Renal pelvis (tissue), 4 donors: ENCODE data around the gene PUS10. TPM values are rescaled to one million over a fixed set of nuclear protein-coding genes. Genes with fewer than 3 reads are reported as not detected.
"Not testable (repeated sequence)": the region's sequence is repeated elsewhere in the genome, so short reads cannot be mapped to it uniquely, and the experiment has no call there.

ENCODE experiments used
- DNase-seq: peaks from one replicate; pipeline ENCODE4 v3.0.0-alpha.2; 2013
- polyA plus RNA-seq, 3 donors: library from polyadenylated mRNA; unstranded; fragments of 120-200 nt; gene quantifications; one replicate each; pipeline ENCODE4 v1.2.1, GENCODE V29; 2013; ENCODE audit not compliant: insufficient read length in 3 of 3

PUS10 gene
- polyA plus RNA-seq, 3 donors, result 7.8 to 11.8 (median 11.4) TPM

- no peak for DNase-seq
Observed at GRCh38 chr2:60936757-60937156, 81.3 kb downstream of the PUS10 start.

DNA sequence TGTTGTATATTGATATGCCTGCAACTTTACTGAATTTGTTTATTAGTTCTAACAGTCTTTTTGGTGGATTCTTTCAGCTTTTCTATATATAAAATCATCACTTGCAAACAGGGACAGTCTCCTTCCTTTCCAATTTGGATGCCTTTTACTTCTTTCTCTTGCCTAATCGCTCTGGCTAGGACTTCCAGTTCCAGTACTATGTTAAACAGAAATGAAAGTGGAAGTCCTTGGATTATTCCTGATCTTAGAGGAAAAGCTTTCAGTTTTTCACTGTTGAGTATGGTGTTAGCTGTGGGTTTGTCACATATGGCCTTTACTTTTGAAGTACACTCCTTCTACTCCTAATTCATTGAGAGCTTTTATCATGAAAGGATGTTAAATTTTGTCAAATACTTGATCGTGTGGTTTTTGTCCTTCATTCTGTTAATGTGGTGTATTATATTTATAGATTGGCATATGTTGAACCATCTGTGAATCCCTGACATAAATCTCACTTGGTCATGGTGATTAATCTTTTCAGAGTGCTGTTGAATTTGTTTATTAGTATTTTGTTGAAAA lies 83.8 kb downstream of the PUS10 start:
- no peak for DNase-seq

DNA sequence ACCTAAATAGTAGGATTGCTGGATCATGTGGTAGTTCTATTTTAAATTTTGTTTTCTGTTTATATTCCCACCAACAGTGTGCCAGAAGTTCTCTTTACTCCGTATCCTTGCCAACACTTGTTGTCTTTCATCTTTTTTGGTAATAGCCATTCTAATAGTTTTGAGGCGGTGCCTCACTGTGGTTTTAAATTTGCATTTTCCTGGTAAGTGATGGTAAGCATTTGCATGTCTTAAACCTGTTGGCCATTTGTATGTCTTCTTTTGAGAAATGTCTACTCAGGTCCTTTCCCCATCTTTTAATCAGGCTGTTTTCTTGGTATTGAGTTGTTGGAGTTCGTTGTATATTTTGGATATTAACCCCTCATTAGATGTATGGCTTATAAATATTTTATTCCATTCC lies 85.1 kb downstream of the PUS10 start:
- DNase-seq, result no peak

DNA sequence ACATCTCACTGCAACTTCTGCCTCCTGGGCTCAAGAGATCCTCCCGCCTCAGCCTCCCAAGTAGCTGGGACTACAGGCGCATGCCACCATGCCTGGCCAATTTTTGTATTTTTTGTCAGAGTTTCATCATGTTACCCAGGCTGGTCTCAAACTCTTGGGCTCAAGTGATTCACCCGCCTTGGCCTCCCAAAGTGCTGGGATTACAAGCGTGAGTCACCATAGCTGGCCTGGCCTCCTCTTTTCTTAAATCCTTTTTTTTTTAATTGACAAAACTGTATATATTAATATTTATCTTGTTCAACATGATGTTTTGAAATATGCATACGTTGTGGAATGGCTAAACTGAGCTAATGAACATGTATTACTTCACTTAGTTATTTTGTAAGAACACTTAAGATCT lies 86.0 kb downstream of the PUS10 start:
- not testable (repeated sequence) for DNase-seq

GRCh38 chr2:60926741-60927552 lies 91.1 kb downstream of the PUS10 start:
- DNase-seq, result no peak

- no peak for DNase-seq
Observed at GRCh38 chr2:60925994-60926740, 91.9 kb downstream of the PUS10 start.

DNA sequence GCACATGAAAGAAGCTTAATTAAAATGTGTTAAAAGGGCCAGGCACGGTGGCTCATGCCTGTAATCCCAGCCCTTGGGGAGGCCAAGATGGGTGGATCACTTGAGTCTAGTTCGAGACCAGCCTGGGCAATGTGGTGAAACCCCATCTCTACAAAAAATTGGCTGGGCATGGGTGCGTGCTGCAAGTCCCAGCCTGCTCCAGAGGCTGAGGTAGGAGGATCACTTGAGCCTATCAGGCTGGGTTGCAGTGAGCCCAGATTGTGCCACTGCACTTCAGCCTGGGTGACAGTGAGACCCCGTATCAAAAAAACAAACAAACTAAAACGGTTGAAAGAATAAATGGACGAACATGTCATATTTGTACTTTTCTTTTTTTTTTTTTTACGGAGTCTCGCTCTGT lies 110.7 kb downstream of the PUS10 start:
- no peak for DNase-seq

DNA sequence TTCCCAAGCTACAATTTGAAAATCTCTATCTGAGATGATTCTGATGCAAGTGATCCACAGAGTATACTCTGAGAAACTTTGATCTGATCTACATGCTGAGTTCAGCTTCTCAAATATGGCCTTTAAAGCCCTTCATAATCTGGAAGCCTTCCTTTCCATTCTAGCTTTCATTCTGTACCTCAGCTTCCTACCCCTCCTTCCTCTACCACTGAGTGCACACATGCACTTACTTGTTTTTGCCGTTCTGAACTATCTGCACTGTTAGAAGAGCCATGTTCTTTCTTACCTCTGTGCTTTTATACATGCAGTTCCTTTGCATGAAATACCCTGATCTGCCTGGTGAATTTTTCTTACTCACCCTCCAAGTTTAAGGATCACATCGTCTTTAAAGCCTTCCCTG lies 111.7 kb downstream of the PUS10 start:
- no peak for DNase-seq

- DNase-seq, result not testable (repeated sequence)
Observed at GRCh38 chr2:60905867-60906266, 112.2 kb downstream of the PUS10 start.

GRCh38 chr2:60901296-60901695 lies 116.8 kb downstream of the PUS10 start:
- not testable (repeated sequence) for DNase-seq

GRCh38 chr2:60899892-60900249 lies 118.2 kb downstream of the PUS10 start:
- DNase-seq, result no peak

- no peak for DNase-seq
Observed at GRCh38 chr2:60899230-60899891, 118.7 kb downstream of the PUS10 start.

GRCh38 chr2:60898567-60898966 lies 119.5 kb downstream of the PUS10 start:
- DNase-seq, result no peak

Other genes starting within 250 kb of the PUS10 start
- 10 to 100 TPM in 1 of 3 donors, 1 to 10 TPM in 2; 6.1 to 10.1 (median 8.5) TPM for gene REL, start 136.7 kb downstream of the PUS10 start, polyA plus RNA-seq
- gene PEX13, start 535 bp downstream of the PUS10 start, polyA plus RNA-seq, result 10 to 100 TPM; 26.6 to 30.8 (median 29.9) TPM
- gene SANBR, start 47.6 kb upstream of the PUS10 start, polyA plus RNA-seq, result 10 to 100 TPM; 10.5 to 23.8 (median 22.7) TPM
- 10 to 100 TPM; 31.8 to 40.1 (median 32.8) TPM for gene C2orf74, start 143.9 kb upstream of the PUS10 start, polyA plus RNA-seq